Spleen (tissue), 11 donors: ENCODE data around the gene USP32. TPM values are rescaled to one million over a fixed set of nuclear protein-coding genes. Genes with fewer than 3 reads are reported as not detected.

Experiments used
- DNase-seq: peaks from one replicate; pipeline ENCODE4 v3.0.0-alpha.2; 2020
- H3K27ac ChIP-seq, 8 donors: fragments of 200-600 bp; sonication (generic) in 7 of 8; 1 replicate in 4 of 8; 2 replicates in 4 of 8; pipeline versions ENCODE4 v1.5.0 to v1.8.0; 2016 to 2021; ENCODE audit warnings: inconsistent platforms in 4 of 8, mild to moderate bottlenecking in 4 of 8, moderate library complexity in 1 of 8
- H3K27me3 ChIP-seq, 7 donors: fragments of 200-600 bp; sonication (generic) in 6 of 7; replicated peaks in 1 of 7; 1 replicate in 4 of 7; 2 replicates in 3 of 7; pipeline versions ENCODE4 v1.5.0 to v1.8.0; 2016 to 2021; ENCODE audit warnings: inconsistent platforms in 3 of 7, mild to moderate bottlenecking in 1 of 7
- H3K36me3 ChIP-seq, 6 donors: fragments of 200-600 bp; sonication (generic) in 5 of 6; 1 replicate in 4 of 6; 2 replicates in 2 of 6; pipeline versions ENCODE4 v1.5.0 to v1.8.0; 2016 to 2021; ENCODE audit warnings: inconsistent platforms in 2 of 6
- H3K4me1 ChIP-seq, 6 donors: fragments of 200-600 bp; sonication (generic) in 5 of 6; 1 replicate in 3 of 6; 2 replicates in 3 of 6; pipeline versions ENCODE4 v1.5.0 to v1.8.0; 2016 to 2021; ENCODE audit warnings: inconsistent platforms in 3 of 6
- H3K4me3 ChIP-seq, 8 donors: fragments of 200-600 bp; sonication (generic) in 7 of 8; 1 replicate in 4 of 8; 2 replicates in 4 of 8; pipeline versions ENCODE4 v1.5.0 to v1.8.0; 2016 to 2021; ENCODE audit warnings: inconsistent platforms in 4 of 8, mild to moderate bottlenecking in 4 of 8, moderate library complexity in 2 of 8
- H3K9me3 ChIP-seq, 8 donors: fragments of 200-600 bp; sonication (generic) in 7 of 8; 1 replicate in 4 of 8; 2 replicates in 4 of 8; pipeline versions ENCODE4 v1.5.0 to v1.8.0; 2016 to 2021; ENCODE audit warnings: inconsistent platforms in 4 of 8
- POLR2A ChIP-seq, 3 donors: fragments of 450-650 bp; IDR thresholded peaks; one replicate each; pipeline ENCODE4 v1.5.1; 2017; ENCODE audit warnings: antibody characterized with exemption in 3 of 3, mild to moderate bottlenecking in 1 of 3
- POLR2AphosphoS5 ChIP-seq, 3 donors: sonication (generic); formaldehyde crosslinking; IDR thresholded peaks; one replicate each; pipeline ENCODE4 v1.5.1; 2017; ENCODE audit warnings: antibody characterized with exemption in 3 of 3
- WGBS, 5 donors: extraction: QIAGEN DNeasy Blood & Tissue Kit in 3 of 5; methylation state at CpG; one replicate each; pipeline versions ENCODE4 v1.1.5 to v1.1.7; 2013 to 2018; 5-methylcytosine and 5-hydroxymethylcytosine counted together
- intact Hi-C: fragments of 100-400 bp; cut with DNase I; formaldehyde crosslinking; loops from one replicate; pipeline ENCODE4 v1.15.0; 2023; ENCODE audit warnings: low total_unique reads
- polyA plus RNA-seq, 3 donors: library from polyadenylated mRNA; stranded (reverse); fragments of 200-250 nt; gene quantifications; one replicate each; pipeline ENCODE4 v1.2.1, GENCODE V29; 2013
- total RNA-seq, 7 donors: library from RNA; depleted of rRNA in 3 of 7; stranded (reverse); fragments of >200 nt in 3 of 7; fragmentation: NEBNext Ultra II Directional in 4 of 7; extraction: Animal tissue kit (Norgen Biotek cat#: 25700) in 4 of 7; gene quantifications; one replicate each; pipeline versions ENCODE4 v1.1.0 to v1.2.1, GENCODE V29; 2016 to 2021
- TF ChIP-seq, protein P1 (sequence below), 11 experiments: fragments of 200-600 bp in 7 of 11; fragments of 450-650 bp in 4 of 11; sonication (generic) in 4 of 11; IDR thresholded peaks in 8 of 11; conservative IDR thresholded peaks in 3 of 11; 1 replicate in 7 of 11; 2 replicates in 4 of 11; pipeline versions ENCODE4 v1.4.0 to v1.8.0; 2016 to 2021; ENCODE audit warnings: antibody characterized with exemption in 11 of 11, inconsistent platforms in 4 of 11, mild to moderate bottlenecking in 1 of 11
- donor health status: healthy with polysubstance abuse.
- donor health status: DM: no; HTN: no; CAD: no; lungs with moderate emphysema.
- donor health status: DM: no; HTN: no; CAD: no.
- donor health status: Bipolar disorder and iron deficiency.
- donor health status: healthy.
- donor health status: DM: no; HTN: no; CAD: no.
- donor health status: DM: yes; HTN: yes; CAD: no.

USP32 gene
- total and polyA plus RNA-seq, 10 donors = 7.3 to 115 (median 79.8) TPM

DNA sequence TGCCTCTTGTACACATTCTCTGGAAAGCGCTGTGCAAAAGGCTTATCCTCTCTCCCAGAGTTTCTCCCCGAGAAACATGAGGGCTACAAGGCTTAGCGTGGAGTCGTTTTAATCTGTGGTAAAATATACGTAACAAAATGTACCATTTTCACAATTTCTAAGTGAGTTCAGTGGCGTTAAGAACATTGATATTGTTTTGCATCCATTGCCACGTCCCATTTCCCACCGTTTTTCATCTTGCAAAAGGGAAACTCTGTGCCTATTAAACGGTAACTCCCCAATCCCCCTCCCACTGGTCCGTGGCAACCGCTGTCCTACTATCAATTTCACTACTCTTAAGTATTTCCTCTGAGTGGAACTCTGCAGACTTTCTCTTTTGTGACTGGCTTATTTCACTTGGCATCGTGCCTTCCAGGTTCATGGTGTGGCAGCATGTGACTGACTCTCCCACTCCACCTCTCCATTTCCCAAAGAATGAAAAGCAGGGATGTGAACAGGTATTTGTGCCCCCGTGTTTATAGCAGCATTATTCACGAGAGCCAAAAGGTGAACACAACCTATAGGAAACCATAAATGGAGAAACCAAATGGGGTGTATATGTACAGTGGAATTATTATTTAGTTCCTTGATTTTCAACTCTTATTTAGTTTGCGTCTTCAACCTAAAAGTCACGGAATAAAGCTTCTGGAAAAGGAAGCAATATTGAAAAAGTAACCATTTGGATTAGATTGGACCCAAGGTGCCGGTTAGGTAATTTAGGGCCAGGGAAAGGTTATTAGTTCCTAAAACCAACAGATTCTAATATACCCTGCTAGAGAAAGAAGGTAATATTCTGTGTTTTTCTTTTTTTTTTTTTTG is 1.1 kb upstream of the USP32 start:
- Histone ChIP-seq H3K4me3 (peak overlapping the region; percentile 72 to 98 (median 86)), H3K27me3 (no peaks in the 10 kb centered on the region), H3K27ac (peak overlapping the region; percentile 88 to 98 (median 95)), H3K4me1 (peaks cover 22 to 89% (median 74%) of the 10 kb centered on the region in 6 donors), H3K36me3 (no peaks in the 10 kb centered on the region), H3K9me3 (no peaks in the 10 kb centered on the region)
- WGBS, 5 donors = 17 to 19% (median 18%) methylated on average over 17 of the region's 17 CpGs
- intact Hi-C loops = no loop called here
- no peak for TF ChIP-seq POLR2A (IDR thresholded peaks at IDR 0.05)
- TF ChIP-seq, protein P1, sequence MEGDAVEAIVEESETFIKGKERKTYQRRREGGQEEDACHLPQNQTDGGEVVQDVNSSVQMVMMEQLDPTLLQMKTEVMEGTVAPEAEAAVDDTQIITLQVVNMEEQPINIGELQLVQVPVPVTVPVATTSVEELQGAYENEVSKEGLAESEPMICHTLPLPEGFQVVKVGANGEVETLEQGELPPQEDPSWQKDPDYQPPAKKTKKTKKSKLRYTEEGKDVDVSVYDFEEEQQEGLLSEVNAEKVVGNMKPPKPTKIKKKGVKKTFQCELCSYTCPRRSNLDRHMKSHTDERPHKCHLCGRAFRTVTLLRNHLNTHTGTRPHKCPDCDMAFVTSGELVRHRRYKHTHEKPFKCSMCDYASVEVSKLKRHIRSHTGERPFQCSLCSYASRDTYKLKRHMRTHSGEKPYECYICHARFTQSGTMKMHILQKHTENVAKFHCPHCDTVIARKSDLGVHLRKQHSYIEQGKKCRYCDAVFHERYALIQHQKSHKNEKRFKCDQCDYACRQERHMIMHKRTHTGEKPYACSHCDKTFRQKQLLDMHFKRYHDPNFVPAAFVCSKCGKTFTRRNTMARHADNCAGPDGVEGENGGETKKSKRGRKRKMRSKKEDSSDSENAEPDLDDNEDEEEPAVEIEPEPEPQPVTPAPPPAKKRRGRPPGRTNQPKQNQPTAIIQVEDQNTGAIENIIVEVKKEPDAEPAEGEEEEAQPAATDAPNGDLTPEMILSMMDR (IDR thresholded peaks at IDR 0.05 in 8 of 11, conservative IDR thresholded peaks at IDR 0.05 in 3 of 11) = no peak
- TF ChIP-seq POLR2AphosphoS5 (IDR thresholded peaks at IDR 0.05) = no peak
- no peak for DNase-seq

DNA sequence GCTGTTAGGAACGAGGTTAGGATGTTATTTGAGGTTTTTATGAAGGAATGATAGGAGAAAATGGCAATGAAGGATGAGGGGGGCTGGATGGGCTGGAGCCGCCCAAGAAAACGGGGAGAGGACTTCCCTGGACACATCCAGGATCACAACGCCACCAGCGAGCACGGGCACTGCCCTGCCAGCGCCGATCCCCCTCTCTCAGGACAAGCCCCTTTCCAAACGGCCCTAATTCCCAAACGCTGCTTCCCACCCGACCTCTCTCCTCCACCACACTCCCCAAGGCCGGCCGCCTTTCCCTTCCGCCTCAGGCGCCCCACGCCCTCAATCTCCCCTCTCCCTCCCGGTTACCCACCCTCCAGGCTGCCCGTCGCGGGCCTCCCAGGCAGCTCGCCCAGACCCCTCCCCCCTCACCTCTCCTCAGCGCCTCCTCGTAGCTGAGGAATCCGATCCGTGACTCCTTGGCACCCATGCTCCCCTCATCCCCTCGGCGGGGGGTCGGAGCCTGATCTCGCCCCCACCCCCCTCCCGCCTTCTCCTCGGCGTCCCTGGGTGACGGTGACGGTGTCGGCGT is 377 bp downstream of the USP32 start:
- TF ChIP-seq POLR2A (IDR thresholded peaks at IDR 0.05) (no peak), POLR2AphosphoS5 (IDR thresholded peaks at IDR 0.05) (no peak)
- TF ChIP-seq, protein P1 (IDR thresholded peaks at IDR 0.05 in 8 of 11, conservative IDR thresholded peaks at IDR 0.05 in 3 of 11) = no peak
- no peaks in the 10 kb centered on the region for H3K9me3 ChIP-seq
- WGBS, 5 donors = 0 to 1% (median 0%) methylated on average over 30 to 36 of the region's 36 CpGs
- no peaks in the 10 kb centered on the region for H3K36me3 ChIP-seq
- no peaks in the 10 kb centered on the region for H3K27me3 ChIP-seq
- DNase-seq = no peak
- peak overlapping the region; percentile 88 to 98 (median 95) for H3K27ac ChIP-seq
- intact Hi-C loops = no loop called here
- H3K4me3 ChIP-seq = peak overlapping the region; percentile 72 to 98 (median 86)
- H3K4me1 ChIP-seq = peaks cover 22 to 89% (median 76%) of the 10 kb centered on the region in 6 donors

DNA sequence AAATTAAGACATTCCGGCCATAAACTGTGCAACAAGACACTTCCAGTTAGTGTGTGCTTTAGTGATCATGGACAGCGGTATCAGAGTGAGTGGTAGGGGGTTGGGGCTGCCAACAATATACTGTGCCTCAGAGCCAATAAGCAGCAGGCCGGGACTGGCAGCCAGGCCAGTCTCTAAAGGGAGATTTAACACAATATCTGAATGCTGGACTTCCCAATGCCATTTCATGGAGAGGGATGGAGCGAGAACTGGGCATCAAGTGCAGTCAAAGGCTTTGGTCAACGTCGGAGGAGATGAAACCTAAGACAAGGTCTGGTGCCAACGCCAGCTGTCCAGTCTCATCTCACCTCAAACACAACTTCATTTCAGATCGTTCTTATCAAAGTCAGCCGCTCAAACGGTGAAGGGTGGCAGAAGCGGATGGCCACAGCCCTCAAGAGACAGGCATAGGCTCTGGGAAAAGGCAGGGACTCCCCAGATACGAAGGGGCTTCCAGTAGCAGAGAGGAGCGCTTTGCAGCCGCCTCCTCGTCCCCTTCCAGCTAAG is 935 bp downstream of the USP32 start:
- no peaks in the 10 kb centered on the region for H3K36me3 ChIP-seq
- peak; percentile 80 for DNase-seq
- TF ChIP-seq POLR2AphosphoS5 (IDR thresholded peaks at IDR 0.05) (peak in 1 of 3 donors; percentile 15), POLR2A (IDR thresholded peaks at IDR 0.05) (no peak)
- TF ChIP-seq, protein P1 (IDR thresholded peaks at IDR 0.05 in 8 of 11, conservative IDR thresholded peaks at IDR 0.05 in 3 of 11) = no peak
- intact Hi-C loops = no loop called here
- H3K4me1 ChIP-seq = peaks cover 26 to 89% (median 79%) of the 10 kb centered on the region in 6 donors
- no peaks in the 10 kb centered on the region for H3K9me3 ChIP-seq
- peak overlapping the region; percentile 72 to 98 (median 86) for H3K4me3 ChIP-seq
- H3K27me3 ChIP-seq = no peaks in the 10 kb centered on the region
- WGBS, 5 donors = 1 to 7% (median 5%) methylated on average over 15 of the region's 15 CpGs
- peak overlapping the region; percentile 88 to 98 (median 95) for H3K27ac ChIP-seq

DNA sequence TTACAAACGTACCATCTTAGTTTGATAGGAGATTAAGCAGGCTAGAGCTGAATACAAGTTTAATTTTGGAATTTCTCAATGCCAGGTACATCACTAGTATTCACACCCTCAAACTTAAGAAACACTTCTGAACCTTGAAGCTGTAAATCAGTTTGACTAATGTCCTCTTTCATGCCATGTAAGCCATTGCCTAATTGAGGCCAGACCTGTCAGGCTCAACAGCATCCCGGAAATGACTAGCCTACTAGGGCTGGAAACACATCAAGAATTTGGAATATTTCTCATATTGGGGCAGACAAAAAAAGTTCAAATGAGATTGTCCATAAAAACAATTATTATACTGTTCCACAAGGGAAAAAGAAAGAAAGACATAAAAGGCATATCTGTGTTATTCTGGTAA is 1.7 kb downstream of the USP32 start:
- 38 to 55% (median 46%) methylated on average over 2 of the region's 2 CpGs for WGBS, 5 donors
- no peaks in the 10 kb centered on the region for H3K36me3 ChIP-seq
- H3K4me1 ChIP-seq = peaks cover 27 to 89% (median 82%) of the 10 kb centered on the region in 6 donors
- DNase-seq = no peak
- H3K27me3 ChIP-seq = no peaks in the 10 kb centered on the region
- H3K4me3 ChIP-seq = peak overlapping the region in 6 of 8 donors; percentile 77 to 98 (median 89)
- H3K27ac ChIP-seq = peak overlapping the region in 7 of 8 donors; percentile 88 to 98 (median 96)
- intact Hi-C loops = no loop called here
- H3K9me3 ChIP-seq = no peaks in the 10 kb centered on the region
- TF ChIP-seq POLR2A (IDR thresholded peaks at IDR 0.05) (no peak), POLR2AphosphoS5 (IDR thresholded peaks at IDR 0.05) (peak in 1 of 3 donors; percentile 67)
